Cortex of kidney (tissue), 1 donor: ENCODE data around the gene FBXO17.
A peak's percentile ranks its signal among the peaks of the same experiment; 100 is the strongest.
"Not testable (repeated sequence)": the region's sequence is repeated elsewhere in the genome, so short reads cannot be mapped to it uniquely, and the experiment has no call there.

Source experiments
- DNase-seq: peaks from one replicate; lab custom pipeline; 2025; lab: John Stamatoyannopoulos, UW

The FBXO17 gene

DNA sequence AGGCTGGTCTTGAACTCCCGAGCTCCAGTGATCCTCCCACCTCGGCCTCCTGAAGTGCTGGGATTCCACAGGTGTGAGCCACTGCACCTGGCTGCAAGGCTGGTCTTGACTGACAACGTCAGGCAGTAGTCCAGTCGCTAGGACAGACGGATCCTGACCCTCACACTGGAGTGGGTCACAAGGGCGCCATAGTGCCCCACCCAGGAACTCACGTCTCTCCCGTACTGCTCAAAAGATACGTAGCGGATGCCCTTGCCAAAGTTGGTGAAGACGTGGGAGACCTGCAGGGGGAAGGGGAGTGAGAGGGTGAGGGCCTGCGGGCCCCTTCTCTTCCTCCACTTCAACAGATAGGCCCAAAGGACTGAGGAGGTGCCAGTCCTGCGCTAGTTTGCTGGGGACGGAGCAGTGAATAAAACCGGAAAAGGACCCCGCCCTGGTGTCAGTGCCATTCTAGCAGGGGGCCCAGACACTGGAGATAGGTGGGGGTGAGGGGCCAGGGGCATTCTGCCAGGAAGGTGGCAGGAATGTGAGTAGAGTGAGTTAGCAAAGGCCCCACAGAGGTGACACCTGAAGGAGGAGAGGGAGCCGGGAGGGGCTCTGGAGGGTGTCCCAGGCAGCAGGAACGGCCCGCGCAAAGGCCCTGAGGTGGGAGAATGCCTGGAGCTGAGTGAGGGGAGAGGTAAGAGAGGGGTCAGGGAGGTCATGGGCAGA is 32.9 kb downstream of the FBXO17 start:
- no peak for DNase-seq

DNA sequence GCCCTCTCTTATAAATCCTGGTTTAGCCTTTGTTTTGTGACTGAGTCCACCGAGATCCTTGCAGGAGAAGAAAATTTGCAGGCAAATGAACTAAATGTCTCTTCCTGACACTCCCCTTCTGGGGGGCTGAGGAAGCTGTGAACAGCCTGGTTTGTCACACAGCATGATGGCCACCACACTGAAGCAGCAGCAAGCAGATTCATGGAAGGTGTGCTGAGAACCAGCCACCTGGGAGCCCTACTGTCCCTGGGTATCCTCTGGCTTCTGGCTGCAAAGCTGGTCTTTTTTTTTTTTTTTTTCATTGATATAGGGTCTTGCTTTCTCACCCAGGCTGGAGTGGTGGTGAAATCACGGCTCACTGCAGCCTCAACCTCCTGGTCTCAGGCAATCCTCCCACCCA is 33.6 kb downstream of the FBXO17 start:
- DNase-seq = no peak

DNA sequence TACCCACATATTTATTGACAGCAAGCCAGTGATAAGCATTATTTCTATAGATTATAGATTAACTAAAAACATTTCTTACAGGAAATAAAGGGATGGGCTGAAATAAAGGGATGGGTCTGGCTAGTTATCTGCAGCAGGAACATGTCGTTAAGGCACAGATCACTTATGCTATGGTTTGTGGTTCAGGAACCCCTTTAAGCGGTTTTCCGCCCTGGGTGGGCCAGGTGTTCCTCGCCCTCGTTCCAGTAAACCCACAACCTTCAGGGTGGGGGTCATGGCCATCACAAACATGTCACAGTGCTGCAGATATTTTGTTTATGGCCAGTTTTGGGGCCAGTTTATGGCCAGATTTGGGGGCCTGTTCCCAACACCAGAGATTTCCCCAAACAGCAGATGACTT is 34.1 kb downstream of the FBXO17 start:
- not testable (repeated sequence) for DNase-seq

DNA sequence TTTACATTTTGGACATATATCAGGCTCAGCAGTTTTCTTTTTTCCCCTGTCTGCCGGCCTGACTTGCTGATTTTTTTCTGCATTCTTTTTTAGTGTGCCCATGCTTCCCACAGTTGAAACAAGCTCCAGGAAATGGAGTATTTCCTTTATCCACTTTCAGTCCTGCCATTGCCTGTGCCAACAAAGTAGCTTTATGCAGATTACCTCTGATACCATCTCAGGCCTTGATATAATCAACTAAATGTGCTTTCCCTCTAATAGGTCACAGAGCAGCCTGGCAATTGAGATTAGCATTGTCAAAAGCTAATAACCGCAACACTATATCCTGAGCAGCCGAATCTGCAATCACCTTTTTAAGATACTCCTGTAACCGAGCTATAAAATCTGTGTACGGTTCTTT is 35.6 kb downstream of the FBXO17 start:
- no peak for DNase-seq

DNA sequence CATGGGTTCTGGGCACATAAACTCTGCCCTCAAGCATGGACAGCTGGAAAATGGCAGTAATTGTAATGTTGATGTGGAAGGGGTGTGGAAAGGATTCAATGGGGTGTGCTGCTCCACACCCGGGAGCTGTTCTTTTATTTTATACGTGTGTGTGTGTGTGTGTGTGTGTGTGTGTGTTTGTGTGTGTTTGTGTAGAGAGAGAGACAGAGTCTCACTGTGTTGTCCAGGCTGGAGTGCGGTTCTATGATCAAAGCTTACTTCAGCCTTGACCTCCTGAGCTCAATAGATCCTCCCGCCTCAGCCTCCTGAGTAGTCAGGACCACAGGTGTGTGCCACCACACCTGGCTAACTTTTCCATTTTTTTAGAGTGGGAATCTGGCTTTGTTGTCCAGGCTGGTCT is 42.0 kb downstream of the FBXO17 start:
- DNase-seq = no peak

DNA sequence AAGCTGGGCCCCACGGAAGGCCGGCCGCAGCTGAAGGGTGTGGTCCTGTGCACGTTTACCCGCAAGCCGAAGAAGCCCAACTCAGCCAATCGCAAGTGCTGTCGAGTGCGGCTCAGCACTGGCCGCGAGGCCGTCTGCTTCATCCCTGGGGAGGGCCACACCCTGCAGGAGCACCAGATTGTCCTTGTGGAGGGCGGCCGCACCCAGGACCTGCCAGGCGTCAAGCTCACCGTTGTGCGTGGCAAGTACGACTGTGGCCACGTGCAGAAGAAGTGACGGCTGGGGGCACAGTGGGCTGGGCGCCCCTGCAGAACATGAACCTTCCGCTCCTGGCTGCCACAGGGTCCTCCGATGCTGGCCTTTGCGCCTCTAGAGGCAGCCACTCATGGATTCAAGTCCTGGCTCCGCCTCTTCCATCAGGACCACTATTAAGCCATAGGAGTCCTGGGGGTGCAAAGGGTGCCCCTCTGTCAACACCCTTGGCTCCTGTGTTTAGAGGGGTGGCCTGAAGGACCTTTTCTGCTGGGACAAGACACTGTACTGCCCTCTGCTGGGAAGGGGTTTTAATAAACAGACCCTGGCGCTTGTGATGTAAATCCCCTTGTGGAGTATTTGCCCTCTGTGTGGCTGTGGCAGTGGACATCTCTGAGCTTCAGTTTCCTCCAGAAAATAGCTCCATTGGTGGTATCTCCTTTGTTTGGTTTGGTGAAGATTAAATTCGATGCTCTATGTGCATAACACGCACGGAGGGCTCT is 42.9 kb downstream of the FBXO17 start:
- no peak for DNase-seq

DNA sequence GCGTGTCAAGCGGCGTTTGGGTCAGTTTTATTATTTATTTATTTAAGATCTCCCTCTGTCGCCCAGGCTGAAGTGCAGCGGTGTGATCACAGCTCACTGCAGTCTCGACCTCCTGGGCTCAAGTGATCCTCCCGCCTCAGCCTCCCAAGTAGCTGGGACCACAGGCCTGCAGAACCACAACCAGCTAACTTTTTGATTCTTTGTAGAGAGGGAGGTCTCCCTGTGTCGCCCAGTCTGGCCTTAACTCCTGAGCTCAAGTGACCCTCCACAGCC is 44.1 kb downstream of the FBXO17 start:
- DNase-seq = no peak

DNA sequence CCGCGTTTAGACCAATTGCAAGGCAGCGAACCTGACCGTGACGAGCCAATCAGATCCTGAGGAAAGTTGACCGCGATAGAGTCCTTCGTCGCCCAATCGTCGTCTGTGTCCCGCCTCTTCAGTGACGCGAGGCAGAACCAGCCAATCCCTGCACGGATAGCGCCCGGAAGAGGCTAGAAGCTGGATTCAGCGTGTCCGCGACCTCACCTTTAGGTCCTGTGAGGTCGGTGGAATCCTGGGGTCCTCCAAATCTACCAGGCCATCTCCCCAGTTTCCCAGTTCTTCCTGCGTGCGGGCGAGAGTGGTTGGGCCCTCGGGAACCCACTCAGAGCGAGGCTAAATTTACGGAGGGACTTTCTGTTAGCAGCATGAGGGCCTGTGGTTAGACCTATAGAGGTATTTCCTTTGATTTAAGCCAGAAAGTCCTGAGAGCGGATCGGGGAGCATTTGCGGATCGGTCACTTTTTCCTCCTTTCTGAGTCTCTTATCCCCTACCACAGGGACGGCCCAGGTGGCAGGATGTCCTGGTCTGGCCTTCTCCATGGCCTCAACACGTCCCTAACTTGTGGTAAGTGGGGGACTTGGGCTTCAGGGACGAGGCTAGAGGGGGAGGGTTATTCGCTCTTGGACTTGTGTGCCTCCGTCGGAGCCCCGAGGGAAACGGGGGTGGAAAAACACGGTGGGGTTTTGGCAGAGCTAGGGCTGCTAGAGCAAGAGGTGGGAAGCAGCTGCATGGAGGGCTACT is 44.6 kb downstream of the FBXO17 start, which contains the start of gene MRPS12:
MRPS12 (plus strand) TSS at position 169 of the 745 bp plus-strand sequence; CDS start at position 520, 351 bp downstream.
- peak; percentile 96 for DNase-seq

DNA sequence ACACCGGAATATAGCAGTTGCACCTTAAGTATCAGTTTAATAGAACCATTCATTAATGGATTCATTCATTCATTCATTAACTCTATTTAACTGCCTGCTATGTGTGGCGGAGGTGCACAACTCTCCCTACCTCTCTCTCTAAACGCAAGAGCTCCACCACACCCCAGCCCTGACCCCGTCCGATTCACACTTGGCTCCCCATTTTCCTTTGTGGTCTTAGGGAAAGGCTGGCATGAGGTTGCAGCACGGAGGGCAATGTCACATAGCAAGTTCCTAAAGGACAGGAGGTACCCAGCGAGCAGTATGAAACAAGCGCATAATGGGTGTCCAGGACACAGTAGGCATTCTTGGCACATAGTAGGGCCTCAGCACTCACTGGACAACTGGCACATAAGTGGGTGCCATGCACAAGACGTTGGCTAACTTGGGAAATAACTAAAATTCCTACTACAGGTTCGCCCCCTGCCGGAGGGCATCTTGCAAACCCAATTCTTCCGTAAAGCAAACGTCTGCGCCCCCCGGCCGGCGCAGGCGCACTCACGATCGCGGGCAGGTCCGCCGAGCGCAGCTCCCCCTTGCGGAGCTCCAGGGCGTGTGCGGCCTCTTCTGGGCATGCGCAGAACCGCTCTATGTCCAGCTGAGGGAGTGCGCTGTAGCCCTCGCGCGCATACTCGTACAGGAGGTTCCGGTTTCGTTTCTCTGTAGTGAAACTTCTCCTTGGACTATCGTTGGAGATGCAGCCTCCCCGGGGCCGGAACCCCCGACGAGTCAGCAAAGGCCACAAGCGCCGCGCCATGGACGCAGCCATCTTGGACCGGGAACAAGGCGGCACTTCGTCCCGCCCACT is 45.4 kb downstream of the FBXO17 start, which contains the start of gene SARS2:
SARS2 (minus strand) TSS at position 835 of the 847 bp plus-strand sequence; CDS start at position 808, 27 bp downstream.
- peak; percentile 96 for DNase-seq

DNA sequence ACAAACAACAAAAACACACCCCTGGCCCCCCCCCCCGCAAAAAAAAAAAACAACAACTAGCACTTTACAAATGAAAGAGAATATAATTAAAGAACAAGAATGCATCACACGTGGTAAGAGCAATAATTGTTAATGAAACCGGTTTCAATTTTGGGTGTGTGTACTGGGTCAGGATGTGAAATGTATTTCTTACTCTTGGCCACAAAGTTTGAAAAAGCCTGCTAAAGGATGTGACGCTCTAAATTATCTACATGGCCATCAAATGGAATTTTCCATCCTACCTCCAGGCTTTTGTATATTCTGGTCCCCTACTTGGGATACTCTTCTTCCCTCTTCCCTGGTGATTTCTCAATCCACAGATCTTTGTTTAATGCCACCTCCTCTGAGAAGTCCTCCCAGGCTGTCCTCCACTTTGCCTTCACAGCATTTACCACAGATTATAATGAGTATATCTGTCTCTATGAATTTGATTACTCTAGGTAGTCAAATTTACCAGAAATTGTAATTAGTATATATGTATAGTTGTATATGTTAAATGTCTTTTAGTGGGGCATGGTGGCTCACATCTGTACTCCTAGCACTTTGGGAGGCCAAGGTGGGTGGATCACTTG is 47.0 kb downstream of the FBXO17 start:
- no peak for DNase-seq

DNA sequence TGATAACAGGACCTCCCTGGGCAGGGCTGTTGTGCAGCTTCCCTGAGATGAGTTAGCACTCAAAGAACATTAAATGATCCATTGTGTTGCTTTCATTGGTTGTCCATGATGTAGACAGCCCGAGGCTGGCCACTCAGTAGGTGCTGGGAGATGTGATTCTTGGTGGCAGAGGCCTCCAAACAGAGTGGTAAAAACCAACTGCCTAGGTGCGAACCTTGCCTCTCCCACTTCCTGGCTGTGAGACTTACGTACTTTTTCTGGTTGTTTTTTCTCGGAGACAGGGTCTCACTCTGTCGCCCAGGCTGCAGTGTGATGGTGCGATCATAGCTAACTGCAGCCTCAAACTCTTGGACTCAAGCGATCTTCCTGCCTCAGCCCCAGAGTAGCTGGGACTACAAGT is 51.2 kb downstream of the FBXO17 start:
- no peak for DNase-seq

DNA sequence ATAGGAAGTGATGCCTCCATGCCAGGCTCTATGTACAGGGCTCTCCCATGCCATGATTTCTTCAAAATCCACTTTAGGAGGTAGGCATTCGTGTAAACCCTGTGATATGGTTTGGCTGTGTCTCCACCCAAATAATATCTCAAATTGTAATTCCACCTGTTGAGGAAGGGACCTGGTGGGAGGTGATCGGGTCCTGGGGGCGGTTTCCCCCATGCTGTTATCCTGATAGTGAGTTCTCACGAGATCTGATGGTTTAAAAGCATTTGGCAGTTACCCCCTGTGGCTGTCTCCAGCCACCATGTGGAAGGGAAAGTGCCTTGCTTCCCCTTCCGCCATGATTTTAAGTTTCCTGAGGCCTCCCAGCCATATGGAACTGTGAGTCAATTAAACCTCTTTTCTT is 53.1 kb downstream of the FBXO17 start:
- no peak for DNase-seq

DNA sequence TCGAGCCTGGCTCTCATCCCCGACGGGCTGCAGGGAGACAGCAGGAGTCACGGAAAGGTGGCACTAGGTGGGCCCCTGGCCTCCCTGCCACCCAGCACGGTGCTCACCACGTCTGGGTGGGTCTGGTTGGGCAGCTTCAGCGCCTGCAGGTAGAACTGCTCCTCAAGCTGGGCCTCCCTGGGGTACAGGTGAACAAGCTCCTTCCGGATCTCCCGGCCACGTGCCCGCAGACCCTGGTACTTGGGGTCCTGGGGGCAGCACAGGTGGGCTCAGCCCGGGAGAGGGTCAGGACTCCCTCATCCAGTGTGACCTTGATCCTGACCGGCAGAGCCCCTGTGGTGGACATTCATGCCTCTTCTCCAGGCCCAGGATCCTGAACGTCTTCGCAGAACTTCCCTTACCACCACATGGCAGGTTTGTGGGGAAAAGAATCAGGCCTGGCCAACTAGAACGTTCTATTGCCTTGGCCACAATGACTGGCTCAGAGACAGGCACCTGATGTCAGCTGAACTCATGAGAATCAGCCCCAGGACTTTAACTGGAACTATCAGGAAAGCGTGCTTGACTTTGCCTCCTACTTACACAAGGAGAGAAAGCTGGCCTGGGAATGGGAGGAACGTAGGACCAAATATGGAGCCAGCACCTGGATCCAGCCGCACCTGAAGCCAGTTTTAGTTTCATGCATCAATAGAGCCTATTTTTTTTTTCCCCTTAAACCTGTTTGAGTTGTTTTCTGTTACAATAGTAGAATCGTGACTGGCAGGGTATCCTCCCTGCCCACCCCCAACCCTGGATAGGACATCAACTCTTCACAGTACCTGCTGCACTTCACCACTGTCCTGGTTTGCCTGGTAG is 53.9 kb downstream of the FBXO17 start:
- DNase-seq = no peak

DNA sequence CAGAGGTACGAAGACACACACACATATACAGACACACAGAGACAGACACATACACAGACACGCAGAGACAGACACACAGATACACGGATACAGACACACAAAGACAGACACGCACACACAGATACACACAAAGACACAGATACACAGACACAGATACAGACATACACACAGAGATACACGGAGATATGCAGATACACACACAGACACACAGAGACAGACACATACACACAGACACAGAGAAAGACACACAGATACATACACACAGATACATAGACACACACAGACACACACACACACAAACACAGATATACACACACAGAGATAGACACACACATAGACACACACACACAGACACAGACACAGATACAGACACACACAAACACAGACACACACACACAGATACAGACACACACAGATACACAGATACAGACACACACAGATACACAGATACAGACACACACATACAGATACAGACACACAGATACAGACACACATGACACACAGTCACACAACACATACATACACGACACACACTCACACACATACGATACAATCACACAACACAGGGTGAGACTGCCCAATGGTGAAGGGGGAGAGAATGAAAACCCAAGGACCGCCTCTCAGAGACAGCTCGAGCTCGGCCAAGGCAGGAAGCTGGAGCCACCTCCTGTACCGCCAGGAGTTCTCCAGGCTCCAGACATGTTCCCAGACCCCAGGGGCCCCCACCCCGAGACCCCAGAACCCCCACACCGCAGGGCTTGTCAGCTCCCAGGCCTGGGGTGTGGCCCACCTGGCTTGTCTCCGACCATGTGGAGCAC is 54.7 kb downstream of the FBXO17 start:
- no peak for DNase-seq

DNA sequence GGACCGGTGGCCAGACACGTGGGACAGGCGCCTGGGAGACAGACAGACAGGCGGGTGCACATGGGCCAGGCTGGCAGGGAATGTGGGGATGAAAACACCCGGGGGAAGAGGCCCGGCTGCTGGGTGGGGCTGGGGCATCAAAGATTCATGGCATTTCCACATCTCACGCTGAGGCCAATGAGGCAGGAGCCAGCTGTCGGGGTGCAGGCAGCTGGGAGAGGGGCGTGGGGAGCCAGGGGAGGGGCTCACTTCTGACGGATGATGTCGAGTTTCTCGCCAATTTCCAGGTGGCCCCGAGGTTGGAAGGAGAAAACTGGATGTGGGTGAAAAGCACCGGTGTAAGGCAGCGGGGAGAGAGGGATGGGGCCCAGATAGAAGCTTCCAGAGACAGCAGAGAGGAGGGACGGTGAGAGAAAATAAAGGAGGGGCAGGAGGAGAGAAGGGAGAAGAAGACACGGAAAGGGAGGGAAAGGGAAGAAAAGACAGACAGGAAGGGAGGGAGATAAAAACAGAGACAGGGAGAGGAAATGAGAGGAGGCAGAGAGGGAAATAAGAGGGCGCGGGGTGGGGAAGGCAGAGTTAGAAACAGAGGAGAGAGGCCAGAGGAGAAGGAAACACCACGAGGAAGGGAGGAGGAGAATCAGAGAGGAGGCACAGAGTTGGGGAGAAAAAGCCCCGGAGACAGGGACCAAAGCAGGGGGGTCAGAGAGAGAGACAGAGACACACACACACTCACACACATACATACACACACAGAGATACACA is 55.5 kb downstream of the FBXO17 start:
- no peak for DNase-seq

DNA sequence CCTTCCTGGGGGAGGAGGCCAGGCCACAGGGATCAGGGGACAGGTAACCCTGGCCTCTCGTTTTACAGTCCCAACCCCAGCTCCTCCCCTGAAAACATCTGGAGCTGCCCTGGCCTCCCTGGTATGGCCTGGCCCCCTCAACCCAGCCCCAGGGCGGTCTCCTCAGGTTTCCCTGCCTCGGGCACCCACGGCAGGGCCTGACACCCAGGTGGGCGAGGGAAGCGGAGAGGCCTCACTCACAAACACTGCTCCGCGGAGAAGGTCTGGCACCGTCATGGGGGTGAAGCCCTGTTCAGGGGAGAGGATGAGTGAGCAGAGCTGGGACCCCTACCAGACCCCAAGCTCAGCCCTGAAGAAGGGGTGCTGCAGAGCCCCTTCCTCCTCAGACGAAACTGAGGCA is 57.0 kb downstream of the FBXO17 start:
- DNase-seq = no peak

DNA sequence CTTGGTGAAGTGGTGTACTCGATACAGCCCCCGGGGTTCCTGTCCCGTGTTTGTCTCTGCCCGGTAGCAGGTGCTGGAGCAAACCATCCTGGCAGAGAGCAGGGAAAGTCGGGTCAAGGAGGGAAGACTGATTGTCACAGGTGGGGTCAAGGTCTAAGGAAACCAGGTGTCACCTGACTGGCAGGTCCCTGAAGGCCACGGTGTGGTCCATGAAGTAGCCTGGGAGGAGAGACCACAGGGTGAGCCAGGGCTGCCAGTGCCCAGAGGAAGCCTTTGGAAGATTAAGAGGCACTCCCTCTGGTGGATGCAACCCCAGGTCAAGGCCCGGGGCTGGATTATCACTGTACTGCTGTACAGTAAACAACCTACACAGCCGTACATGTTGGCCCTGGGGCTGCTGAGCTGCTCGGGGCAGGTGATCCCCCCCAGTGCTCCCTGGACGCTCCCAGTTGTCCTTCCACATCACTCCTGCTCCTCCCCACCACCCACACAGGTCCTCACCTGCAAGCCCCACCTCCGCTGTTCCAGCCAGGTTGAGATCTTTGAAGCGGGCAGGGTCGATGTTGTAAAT is 57.5 kb downstream of the FBXO17 start:
- DNase-seq = no peak

DNA sequence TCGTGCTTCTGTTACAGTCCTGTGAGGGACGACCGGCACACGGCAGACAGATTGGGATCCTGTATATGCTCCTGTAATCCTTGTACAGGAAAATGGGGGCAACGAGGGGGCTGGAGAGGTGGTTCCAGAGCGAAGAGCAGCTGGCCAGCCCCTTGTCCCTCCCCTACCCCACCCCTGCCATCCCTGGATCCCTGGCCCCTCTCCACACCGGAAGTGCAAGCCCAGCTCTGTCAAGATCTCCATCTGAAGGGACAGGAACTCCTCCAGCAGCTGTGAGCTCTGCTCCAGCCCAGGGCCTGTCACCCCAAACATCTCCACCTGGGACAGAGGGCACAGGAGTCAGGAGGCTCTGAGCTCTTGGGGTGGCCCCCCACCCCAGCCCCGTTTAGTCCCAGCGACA is 58.0 kb downstream of the FBXO17 start:
- no peak for DNase-seq
